GM04503 (cell line): ENCODE data around the gene THAP10.
"Not testable (repeated sequence)": the region's sequence is repeated elsewhere in the genome, so short reads cannot be mapped to it uniquely, and the experiment has no call there.

Experiments
- DNase-seq: peaks from one replicate; pipeline ENCODE4 v3.0.0-alpha.2; 2012; ENCODE audit warnings: low read depth

The THAP10 gene

DNA sequence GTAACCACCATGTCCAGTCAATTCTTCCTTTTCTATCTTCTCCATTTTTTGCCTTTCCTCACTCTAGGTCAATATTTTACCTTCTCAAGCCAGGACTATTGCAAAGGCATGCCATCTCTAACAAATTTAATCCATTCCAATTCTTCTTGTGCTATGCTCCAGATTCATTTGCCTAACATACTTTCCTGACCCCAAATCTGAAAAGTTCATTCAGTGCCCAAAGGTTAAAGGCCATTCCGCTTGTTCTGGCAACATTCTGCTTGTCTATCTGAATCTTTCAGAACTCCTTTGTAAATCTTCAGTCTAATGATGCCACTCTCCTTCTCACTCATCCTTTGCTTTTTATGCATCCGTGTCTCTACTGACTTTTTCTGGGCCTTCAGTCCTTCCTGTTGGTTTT, 15.6 kb downstream of the THAP10 start:
- DNase-seq = no peak

GRCh38 chr15:70876011-70876410, 16.2 kb downstream of the THAP10 start:
- DNase-seq = no peak

DNA sequence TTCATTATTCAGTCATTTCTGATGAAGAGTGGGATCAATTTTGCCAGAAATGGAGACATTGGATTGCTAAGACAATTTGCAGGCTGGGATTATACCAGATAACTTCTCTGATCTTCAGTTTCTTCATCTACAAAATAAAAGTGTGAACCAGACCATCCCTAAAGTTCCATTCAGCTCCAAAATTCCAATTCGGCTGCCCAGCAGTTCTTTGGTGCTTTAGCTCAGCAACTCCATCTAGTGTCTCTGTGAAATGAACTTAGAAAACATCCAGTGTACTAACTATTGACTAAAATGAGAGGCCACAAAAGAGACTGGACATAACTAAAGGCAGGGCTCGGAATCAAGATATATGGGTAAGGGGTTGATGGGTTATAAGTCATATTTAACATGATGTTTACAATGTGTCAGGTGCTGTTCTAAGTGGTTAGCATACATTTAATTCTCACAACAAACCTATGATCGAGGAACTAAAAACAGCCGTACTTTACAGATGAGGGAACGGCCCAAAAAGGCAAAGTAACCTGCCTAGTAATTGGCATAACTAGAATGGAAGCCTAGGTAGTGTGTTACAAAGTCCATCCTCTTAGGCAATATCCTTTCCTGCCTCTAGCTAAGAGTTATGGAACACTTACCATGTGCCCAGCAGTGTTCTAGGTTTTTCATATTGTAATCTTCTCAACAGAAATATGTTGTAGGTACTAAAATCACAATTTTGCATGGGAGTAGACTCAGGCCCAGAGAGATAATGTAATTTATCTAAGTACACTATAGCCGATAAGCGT, 17.0 kb downstream of the THAP10 start:
- DNase-seq = no peak

DNA sequence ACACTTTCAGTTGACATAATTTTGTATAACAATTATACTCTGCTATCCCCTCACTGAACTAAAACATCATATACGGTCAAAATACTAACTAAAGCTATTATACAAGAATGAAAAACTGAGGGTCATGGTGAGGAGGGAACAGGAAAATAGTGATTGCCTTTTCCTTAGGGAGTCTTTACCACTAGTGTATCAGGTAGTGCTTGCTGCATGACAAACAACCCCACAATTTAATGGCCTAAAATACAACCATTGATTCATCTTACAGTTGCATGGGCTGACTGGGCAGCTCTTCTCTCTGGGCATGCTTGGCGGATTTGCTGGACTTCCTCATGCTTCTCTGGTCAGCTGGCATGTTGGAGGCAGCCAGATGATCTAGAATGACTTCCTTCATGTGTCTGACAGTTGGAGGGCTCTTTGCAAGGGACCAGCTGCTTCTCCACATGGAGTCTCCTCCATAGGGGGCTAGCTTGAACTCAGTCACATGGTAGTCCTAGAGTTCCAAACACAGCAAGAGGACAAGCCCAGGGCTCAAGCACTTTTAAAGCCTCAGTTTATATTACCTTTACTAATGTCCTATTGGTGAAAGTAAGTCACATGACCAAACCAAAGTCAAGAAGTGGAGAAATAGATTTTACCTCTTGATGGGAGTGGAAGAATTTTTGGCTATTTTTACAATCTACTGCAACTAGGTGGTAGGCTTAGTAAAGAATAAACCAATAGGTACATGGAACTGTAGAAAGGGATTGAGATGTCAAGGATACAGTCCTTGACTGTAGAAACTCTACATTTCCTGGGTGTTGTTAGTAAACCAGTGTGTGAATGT, 18.8 kb downstream of the THAP10 start:
- no peak for DNase-seq

DNA sequence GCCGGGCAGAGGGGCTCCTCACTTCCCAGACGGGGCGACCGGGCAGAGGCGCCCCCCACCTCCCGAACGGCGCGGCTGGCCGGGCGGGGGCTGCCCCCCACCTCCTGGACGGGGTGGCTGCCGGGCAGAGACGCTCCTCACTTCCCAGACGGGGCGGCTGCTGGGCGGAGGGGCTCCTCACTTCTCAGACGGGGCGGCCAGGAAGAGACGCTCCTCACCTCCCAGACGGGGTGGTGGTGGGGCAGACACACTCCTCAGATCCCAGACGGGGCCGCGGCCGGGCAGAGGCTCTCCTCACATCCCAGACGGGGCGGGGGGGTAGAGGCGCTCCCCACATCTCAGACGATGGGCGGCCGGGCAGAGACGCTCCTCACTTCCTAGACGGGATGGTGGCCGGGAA, 20.7 kb downstream of the THAP10 start:
- not testable (repeated sequence) for DNase-seq

DNA sequence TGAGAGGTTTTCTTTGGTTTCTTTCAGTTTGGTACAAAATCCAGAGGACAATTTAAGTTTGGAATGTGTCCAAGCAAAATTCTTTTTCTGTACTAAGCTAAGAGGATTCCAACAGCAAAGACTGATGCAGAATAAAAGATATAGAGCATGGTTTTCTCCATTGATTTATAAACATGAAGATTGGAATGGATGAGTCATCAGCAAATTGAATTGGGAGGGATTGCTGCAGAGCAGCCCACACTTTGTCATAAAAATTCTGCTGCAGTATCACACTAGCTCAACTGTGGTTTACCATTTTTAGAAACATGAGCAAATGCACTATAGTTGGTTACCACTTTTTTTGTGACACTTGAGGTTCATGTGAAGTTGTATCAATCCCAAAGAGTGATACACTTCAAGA, 22.2 kb downstream of the THAP10 start:
- DNase-seq = peak; percentile 70

GRCh38 chr15:70869346-70869745, 22.9 kb downstream of the THAP10 start:
- DNase-seq = no peak

DNA sequence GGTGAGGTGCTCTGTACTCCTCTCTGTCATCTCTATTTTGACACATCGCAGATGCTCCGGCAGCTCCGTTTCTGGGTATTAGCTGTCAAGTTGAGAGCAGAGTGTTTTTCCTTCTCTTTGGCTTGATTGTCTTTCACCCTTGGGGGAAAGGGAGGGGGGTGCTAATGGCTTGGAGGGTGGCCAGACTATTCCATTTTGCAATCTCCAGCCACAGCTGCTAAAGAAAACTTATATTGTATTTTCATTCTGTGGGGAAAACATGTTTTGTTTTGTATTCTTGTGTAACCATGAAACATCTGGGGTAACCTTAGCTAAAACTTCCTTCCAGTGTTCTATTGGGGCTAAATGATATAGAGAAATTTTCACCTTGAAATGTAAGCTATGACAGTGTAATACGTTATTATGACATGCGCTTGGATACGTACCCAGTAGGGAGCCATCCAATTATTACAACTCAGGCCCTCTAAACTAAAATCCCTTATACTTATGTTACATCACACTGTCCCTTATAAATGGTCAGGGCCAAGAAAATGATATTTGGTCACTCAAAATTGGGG, 24.2 kb downstream of the THAP10 start:
- no peak for DNase-seq

DNA sequence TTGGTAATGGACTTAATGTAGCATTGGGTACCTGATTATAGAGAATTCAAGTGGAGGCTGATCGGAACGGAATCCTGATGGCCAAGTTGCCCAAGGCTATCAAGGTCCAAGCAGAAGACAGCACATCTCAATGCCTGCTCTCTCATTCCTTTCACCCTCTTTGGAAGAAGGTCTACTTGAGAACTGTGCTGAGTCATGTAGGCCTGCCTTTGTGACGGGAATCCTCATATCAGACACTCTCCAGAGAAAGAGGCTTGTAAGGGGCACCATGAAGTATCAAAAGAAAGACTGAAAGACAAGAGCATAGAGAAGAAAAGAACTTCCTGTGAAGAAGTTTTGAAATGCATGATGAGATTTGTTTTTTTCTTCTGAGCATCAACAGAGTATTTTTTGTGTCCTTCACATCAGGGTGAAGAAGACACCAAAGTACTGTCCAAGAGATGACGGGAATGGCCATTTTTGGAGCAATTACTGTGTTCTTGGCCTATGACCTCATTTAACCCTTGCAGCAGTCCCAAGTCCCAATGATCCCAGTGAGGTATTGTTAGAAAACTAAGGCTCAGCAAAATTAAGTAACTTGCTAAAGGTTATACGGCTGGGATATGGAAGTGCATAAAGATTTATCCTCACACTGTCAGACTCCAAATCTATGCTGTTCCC, 25.1 kb downstream of the THAP10 start:
- no peak for DNase-seq

DNA sequence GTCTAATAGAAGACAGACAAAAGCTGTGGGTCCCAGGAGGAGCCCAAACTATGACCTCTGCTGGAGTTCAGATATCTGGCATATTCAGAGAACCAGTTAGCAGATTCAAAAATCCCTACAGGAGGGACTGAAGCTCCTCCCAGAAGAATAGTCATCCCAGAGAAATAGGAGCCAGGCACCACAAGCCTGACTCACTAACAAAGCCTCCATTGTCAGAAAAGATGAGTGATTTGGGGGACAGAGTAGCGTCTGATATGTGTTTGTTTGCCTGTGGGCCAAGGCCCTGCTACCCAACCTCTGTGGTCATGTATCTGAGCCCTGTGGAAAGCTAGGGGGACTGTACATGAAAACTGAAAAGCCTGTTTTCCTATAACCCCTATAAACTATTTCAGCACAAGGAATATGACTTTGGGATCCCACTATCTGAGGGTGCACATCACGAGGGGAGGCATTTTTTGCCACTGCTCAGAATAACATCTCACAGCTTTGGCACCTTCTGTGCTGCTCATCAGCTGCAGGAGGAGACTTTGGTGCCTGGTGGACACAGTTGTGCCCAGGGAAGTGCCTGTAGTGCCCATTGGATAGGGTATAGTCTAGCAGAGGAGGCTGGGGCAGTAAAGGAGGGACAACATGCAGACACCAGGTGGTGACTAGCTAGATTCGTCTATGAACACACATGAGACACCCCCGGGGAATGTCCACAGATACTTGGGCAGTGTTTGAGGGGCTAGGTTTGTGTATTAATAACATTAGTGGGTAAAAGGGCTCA, 28.6 kb downstream of the THAP10 start:
- DNase-seq = peak; percentile 51

- no peak for DNase-seq
These were observed 32.2 kb downstream of the THAP10 start for GRCh38 chr15:70859998-70860397.

DNA sequence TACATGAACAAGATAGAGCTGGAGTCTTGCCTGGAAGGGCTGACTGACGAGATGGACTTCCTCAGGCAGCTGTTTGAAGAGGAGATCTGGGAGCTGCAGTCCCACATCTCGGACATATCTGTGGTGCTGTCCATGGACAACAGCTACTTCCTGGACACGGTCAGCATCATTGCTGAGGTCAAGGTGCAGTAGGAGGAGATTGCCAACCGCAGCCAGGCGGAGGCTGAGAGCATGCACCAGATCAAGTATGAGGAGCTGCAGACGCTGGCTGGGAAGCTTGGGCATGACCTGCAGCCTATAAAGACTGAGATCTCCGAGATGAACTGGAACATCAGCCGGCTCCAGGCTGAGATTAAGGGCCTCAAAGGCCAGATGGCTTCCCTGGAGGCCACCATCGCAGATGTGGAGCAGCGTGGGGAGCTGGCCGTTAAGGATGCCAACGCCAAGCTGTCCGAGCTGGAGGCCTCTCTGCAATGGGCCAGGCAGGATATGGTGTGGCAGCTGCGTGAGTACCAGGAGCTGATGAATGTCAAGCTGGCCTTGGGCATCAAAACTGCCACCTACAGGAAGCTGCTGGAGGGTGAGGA, 32.8 kb downstream of the THAP10 start:
- no peak for DNase-seq

- not testable (repeated sequence) for DNase-seq
These were observed 33.5 kb downstream of the THAP10 start for GRCh38 chr15:70858614-70859321.

DNA sequence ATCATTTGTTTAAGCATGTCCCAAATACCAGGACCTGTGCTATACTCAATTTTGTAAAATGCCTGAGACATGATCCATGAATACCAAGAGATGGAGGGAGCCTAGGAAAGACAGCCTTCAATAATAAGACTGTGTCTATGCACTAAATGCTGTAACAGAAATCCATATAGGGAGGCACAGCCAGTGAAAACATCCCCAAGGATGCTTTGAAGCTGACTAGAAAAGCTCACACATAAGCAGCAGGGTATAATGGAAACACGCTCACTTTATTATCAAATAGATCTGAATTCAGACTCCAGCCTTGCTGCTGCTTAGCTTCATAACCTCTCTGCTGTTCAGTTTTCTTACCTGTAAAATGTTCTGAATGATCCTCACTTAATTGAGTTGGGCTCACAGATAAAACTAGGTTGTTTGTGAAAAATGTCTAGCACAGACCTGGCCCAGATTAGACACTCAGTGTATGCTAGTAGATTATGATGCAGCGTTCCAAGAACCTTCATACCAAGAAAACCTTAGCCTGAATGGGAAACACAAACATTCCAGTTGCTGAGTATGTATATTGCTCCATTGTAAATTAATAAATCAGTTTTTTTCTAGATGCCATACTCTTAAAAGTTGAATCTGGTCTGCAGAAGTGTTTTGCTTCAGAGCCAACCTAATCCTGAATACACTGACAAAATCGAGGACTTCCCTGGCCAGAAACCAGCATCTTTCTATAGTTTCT, 34.5 kb downstream of the THAP10 start:
- DNase-seq = no peak

DNA sequence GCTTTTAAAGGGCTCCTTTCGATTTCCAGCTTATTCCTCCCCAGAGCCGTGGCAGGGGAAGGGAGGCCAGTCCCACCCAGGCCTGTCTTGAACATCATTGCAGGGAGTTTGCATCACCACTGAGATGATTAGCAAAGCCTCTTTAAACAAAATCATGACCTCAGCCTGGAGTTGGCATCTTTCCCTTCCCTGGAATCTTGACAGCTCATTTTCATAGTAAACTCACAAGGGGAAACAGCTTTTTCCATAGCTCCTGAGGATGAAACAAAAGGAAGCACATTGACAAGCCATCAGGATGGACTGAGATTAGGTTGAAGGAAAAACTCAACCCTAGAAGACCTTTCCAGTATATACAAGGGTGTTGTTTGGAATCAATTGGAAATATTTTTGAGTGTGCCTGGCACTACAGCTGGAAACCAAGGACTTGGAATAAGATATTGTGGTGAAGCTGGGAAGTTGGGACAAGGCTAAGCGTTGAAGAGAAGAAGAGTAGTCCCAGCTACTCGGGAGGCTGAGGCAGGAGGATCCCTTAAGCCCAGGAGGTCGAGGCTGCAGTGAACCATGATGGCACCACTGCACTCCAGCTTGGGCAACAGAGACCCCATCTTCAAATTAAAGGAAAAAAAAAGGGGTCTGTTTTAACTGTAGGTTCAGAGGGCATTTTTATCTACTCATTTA, 35.2 kb downstream of the THAP10 start:
- peak; percentile 95 for DNase-seq

GRCh38 chr15:70856177-70856883, 35.9 kb downstream of the THAP10 start:
- no peak for DNase-seq

DNA sequence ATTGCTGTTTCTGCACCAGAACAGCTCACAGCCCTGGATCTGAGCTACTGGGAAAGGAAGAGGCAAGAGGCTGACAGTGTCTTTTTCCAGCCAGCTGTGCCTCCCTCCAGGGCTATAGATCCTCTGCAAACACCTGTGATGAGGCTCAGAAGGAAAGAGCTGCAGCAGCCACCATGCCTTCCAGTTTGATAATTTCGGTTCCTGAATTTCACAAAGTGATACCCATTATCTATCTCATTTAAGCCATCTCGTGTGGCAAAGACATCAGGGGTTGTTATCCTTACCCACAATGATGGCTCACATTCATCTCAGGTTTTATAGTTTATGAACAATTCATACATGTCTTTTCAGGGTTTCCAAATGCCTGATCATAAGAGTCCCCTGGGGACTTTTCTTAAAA, 36.5 kb downstream of the THAP10 start:
- DNase-seq = no peak

- no peak for DNase-seq
These were observed 37.6 kb downstream of the THAP10 start for GRCh38 chr15:70854666-70854976.
